GM12891 (cell line): Measurements from ENCODE around the gene CRB3.
A peak's percentile ranks its signal among the peaks of the same experiment; 100 is the strongest.
"Not testable (repeated sequence)": the region's sequence is repeated elsewhere in the genome, so short reads cannot be mapped to it uniquely, and the experiment has no call there.

ENCODE experiments used
- DNase-seq: peaks from one replicate; pipeline ENCODE4 v3.0.0; 2011; ENCODE audit warnings: low spot score; ENCODE audit not compliant: insufficient read length
- FAIRE-seq: peaks from 2 replicates; lab custom pipeline; 2011; peaks lifted over from hg19 to GRCh38; lab: Jason Lieb, UNC
- PAX5 ChIP-seq: IDR thresholded peaks from 2 replicates; pipeline ENCODE4 v1.6.1; 2011; ENCODE audit warnings: low read length, moderate library complexity, mild to moderate bottlenecking; ENCODE audit not compliant: insufficient read depth, severe bottlenecking
- POLR2A ChIP-seq: IDR thresholded peaks from 2 replicates; pipeline ENCODE4 v1.6.1; 2011; ENCODE audit warnings: low read depth, low read length, control low read depth
- POLR2AphosphoS5 ChIP-seq: IDR thresholded peaks from 2 replicates; pipeline ENCODE4 v1.6.1; 2011; ENCODE audit warnings: low read depth, low read length, control low read depth
- POU2F2 ChIP-seq: IDR thresholded peaks from 2 replicates; pipeline ENCODE4 v1.6.1; 2011; ENCODE audit warnings: low read depth, mild to moderate bottlenecking, control low read depth, low read length, moderate library complexity
- SPI1 ChIP-seq: IDR thresholded peaks from 2 replicates; pipeline ENCODE4 v1.6.1; 2011; ENCODE audit warnings: low read depth, low read length, control low read depth
- TAF1 ChIP-seq: IDR thresholded peaks from 2 replicates; pipeline ENCODE4 v1.6.1; 2011; ENCODE audit warnings: low read depth, low read length, control low read depth

The CRB3 gene

GRCh38 chr19:6503407-6504201 lies 39.5 kb downstream of the CRB3 start:
- TF ChIP-seq POLR2A (no peak), PAX5 (no peak), POU2F2 (no peak), TAF1 (no peak), POLR2AphosphoS5 (no peak)
- DNase-seq (no peak), FAIRE-seq (no peak)

- DNase-seq, FAIRE-seq: not testable (repeated sequence)
Measured at GRCh38 chr19:6508028-6508771, 44.1 kb downstream of the CRB3 start.

GRCh38 chr19:6509118-6509971 lies 45.3 kb downstream of the CRB3 start:
- FAIRE-seq (no peak), DNase-seq (no peak)
- no peak for TF ChIP-seq TAF1
- TF ChIP-seq POLR2AphosphoS5: no peak
- TF ChIP-seq POU2F2: no peak
- no peak for TF ChIP-seq POLR2A
- no peak for TF ChIP-seq PAX5
- TF ChIP-seq SPI1: no peak

GRCh38 chr19:6510618-6511017 lies 46.5 kb downstream of the CRB3 start:
- FAIRE-seq (no peak), DNase-seq (no peak)
- TF ChIP-seq TAF1 (no peak), POU2F2 (no peak), SPI1 (no peak), POLR2AphosphoS5 (no peak), PAX5 (no peak), POLR2A (no peak)

GRCh38 chr19:6514089-6514488 lies 50.0 kb downstream of the CRB3 start:
- no peak for FAIRE-seq
- no peak for DNase-seq
- no peak for TF ChIP-seq POLR2AphosphoS5
- no peak for TF ChIP-seq POU2F2
- TF ChIP-seq SPI1: no peak
- TF ChIP-seq PAX5: no peak
- no peak for TF ChIP-seq POLR2A
- no peak for TF ChIP-seq TAF1

- DNase-seq (no peak), FAIRE-seq (no peak)
- TF ChIP-seq POLR2A (no peak), PAX5 (no peak), SPI1 (no peak), POLR2AphosphoS5 (no peak), POU2F2 (no peak), TAF1 (no peak)
Measured at GRCh38 chr19:6514926-6515544, 51.0 kb downstream of the CRB3 start.

- peak; percentile 96 for FAIRE-seq
- TF ChIP-seq POU2F2: 0 out of 2 replicates have a peak, but pooled peaks have one; percentile 14
- TF ChIP-seq SPI1: peak; percentile 87
- no peak for TF ChIP-seq PAX5
- TF ChIP-seq POLR2AphosphoS5: 0 out of 2 replicates have a peak, but pooled peaks have one; percentile 22
- TF ChIP-seq POLR2A: peak; percentile 50; the same call in 1 of the 2 replicates
- no peak for TF ChIP-seq TAF1
- DNase-seq: peak; percentile 83
Measured at GRCh38 chr19:6516018-6516658, 52.1 kb downstream of the CRB3 start.
